Fibroblast of lung (primary cell): ENCODE results near the gene TEDC2. TPM values are rescaled to one million over a fixed set of nuclear protein-coding genes. Genes with fewer than 3 reads are reported as not detected.

Experiments used
- DNase-seq, 2 donors: peaks; one replicate each; pipeline versions ENCODE4 v3.0.0 to v3.0.0-alpha.2; 2010; ENCODE audit warnings: low read depth in 2 of 2
- H2AFZ ChIP-seq: 2 replicates; pipeline ENCODE4 v1.5.1; 2012; ENCODE audit warnings: low read length, control low read depth, inconsistent platforms
- H3K27ac ChIP-seq: 2 replicates; pipeline ENCODE4 v1.5.1; 2011; ENCODE audit warnings: low read length, control low read depth; ENCODE audit not compliant: insufficient read depth
- H3K27me3 ChIP-seq: 2 replicates; pipeline ENCODE4 v1.5.1; 2011; ENCODE audit warnings: mild to moderate bottlenecking, low read length; ENCODE audit not compliant: control insufficient read depth, insufficient read depth
- H3K36me3 ChIP-seq: 2 replicates; pipeline ENCODE4 v1.5.1; 2011; ENCODE audit warnings: low read length; ENCODE audit not compliant: control insufficient read depth, insufficient read depth
- H3K4me1 ChIP-seq: 2 replicates; pipeline ENCODE4 v1.5.1; 2011; ENCODE audit warnings: low read length; ENCODE audit not compliant: control insufficient read depth, insufficient read depth; ENCODE audit errors: extremely low read depth
- H3K4me2 ChIP-seq: 2 replicates; pipeline ENCODE4 v1.5.1; 2011; ENCODE audit warnings: low read length, control low read depth; ENCODE audit not compliant: insufficient read depth; ENCODE audit errors: extremely low read depth
- H3K4me3 ChIP-seq, 4 experiments: fragments of 200-600 bp in 1 of 4; sonication (generic) in 1 of 4; replicated peaks in 1 of 4; 2 replicates each; pipeline ENCODE4 v1.5.1; 2011 to 2016; ENCODE audit warnings: low read length in 4 of 4, low read depth in 3 of 4, mild to moderate bottlenecking in 3 of 4, control low read depth in 2 of 4, inconsistent platforms in 1 of 4, mixed read lengths in 1 of 4; ENCODE audit not compliant: insufficient read depth in 1 of 4; ENCODE audit errors: control extremely low read depth in 1 of 4
- H3K79me2 ChIP-seq: 2 replicates; pipeline ENCODE4 v1.5.1; 2012; ENCODE audit warnings: mild to moderate bottlenecking, low read length, inconsistent platforms; ENCODE audit not compliant: control insufficient read depth, insufficient read depth
- H3K9ac ChIP-seq: 2 replicates; pipeline ENCODE4 v1.5.1; 2011; ENCODE audit warnings: mild to moderate bottlenecking, low read length, control low read depth; ENCODE audit not compliant: insufficient read depth
- H3K9me3 ChIP-seq: 2 replicates; pipeline ENCODE4 v1.5.1; 2012; ENCODE audit warnings: low read depth, low read length; ENCODE audit not compliant: control insufficient read depth, insufficient read depth
- H4K20me1 ChIP-seq: 2 replicates; pipeline ENCODE4 v1.5.1; 2011; ENCODE audit warnings: low read length; ENCODE audit not compliant: control insufficient read depth, insufficient read depth; ENCODE audit errors: extremely low read depth
- CTCF ChIP-seq, 2 donors: IDR thresholded peaks in 1 of 2; conservative IDR thresholded peaks in 1 of 2; 1 replicate in 1 of 2; 2 replicates in 1 of 2; pipeline ENCODE4 v1.5.1; 2011 to 2012; ENCODE audit warnings: low read length in 2 of 2, control low read depth in 1 of 2, inconsistent platforms in 1 of 2, low read depth in 1 of 2, mild to moderate bottlenecking in 1 of 2
- EZH2 ChIP-seq: IDR thresholded peaks from 2 replicates; pipeline ENCODE4 v1.5.1; 2012; ENCODE audit warnings: low read length, control low read depth, mild to moderate bottlenecking; ENCODE audit errors: missing control alignments
- polyA plus RNA-seq, 2 donors: library from polyadenylated mRNA; depleted of rRNA in 1 of 2; stranded (reverse) in 1 of 2; unstranded in 1 of 2; fragments of >200 nt; gene quantifications; 2 replicates each; pipeline ENCODE4 v1.2.1, GENCODE V29; 2011 to 2012; ENCODE audit warnings: missing spikeins in 1 of 2
- total RNA-seq: library from RNA; depleted of rRNA; stranded (reverse); fragments of >200 nt; gene quantifications from 2 replicates; pipeline ENCODE4 v1.2.1, GENCODE V29; 2014

Gene TEDC2
- total and polyA plus RNA-seq, 2 donors (not counting 1 experiment from before 2014, with no cell fraction given): 1.2 to 1.7 TPM

GRCh38 chr16:2511128-2511800 is 51.4 kb downstream of the TEDC2 start:
- Histone ChIP-seq H3K4me1 (peaks cover 13% of the 10 kb centered on the region), H3K36me3 (peaks cover under 1% of the 10 kb centered on the region), H3K79me2 (peaks cover 23% of the 10 kb centered on the region), H3K4me2 (peak overlapping the region; percentile 58), H3K27ac (peak overlapping the region; percentile 44), H3K9ac (no peak overlapping the region), H3K27me3 (no peaks in the 10 kb centered on the region), H3K9me3 (no peaks in the 10 kb centered on the region), H4K20me1 (no peaks in the 10 kb centered on the region), H3K4me3 (peak overlapping the region in 1 of 4 experiments; percentile 24), H2AFZ (no peak overlapping the region)
- peak; percentile 61 to 70 for DNase-seq
- TF ChIP-seq EZH2: no peak
- no peak for TF ChIP-seq CTCF (conservative IDR thresholded peaks at IDR 0.05 in 1 of 2, IDR thresholded peaks at IDR 0.05 in 1 of 2; ENCODE audit: low read depth in 1 of 2, low read length in 2 of 2)

GRCh38 chr16:2511996-2512734 is 52.3 kb downstream of the TEDC2 start:
- no peak for TF ChIP-seq CTCF (conservative IDR thresholded peaks at IDR 0.05 in 1 of 2, IDR thresholded peaks at IDR 0.05 in 1 of 2; ENCODE audit: low read depth in 1 of 2, low read length in 2 of 2)
- no peak for TF ChIP-seq EZH2
- H3K4me3 ChIP-seq: no peak overlapping the region
- H3K27ac ChIP-seq: no peak overlapping the region
- peaks cover 2% of the 10 kb centered on the region for H4K20me1 ChIP-seq
- peaks cover 3% of the 10 kb centered on the region for H3K36me3 ChIP-seq
- H3K4me2 ChIP-seq: no peak overlapping the region
- DNase-seq: no peak
- H3K4me1 ChIP-seq: peaks cover 18% of the 10 kb centered on the region
- H3K27me3 ChIP-seq: no peaks in the 10 kb centered on the region
- no peaks in the 10 kb centered on the region for H3K9me3 ChIP-seq
- no peak overlapping the region for H3K9ac ChIP-seq
- no peak overlapping the region for H2AFZ ChIP-seq
- H3K79me2 ChIP-seq: peaks cover 32% of the 10 kb centered on the region

- DNase-seq: no peak
- Histone ChIP-seq H3K4me2 (peak overlapping the region; percentile 85), H3K9me3 (no peaks in the 10 kb centered on the region), H3K9ac (no peak overlapping the region), H4K20me1 (peaks cover 2% of the 10 kb centered on the region), H3K27ac (no peak overlapping the region), H3K79me2 (peaks cover 39% of the 10 kb centered on the region), H3K4me3 (peak overlapping the region in 3 of 4 experiments; percentile 35 to 96 (median 57)), H3K36me3 (peaks cover 3% of the 10 kb centered on the region), H3K27me3 (no peaks in the 10 kb centered on the region), H3K4me1 (peaks cover 18% of the 10 kb centered on the region), H2AFZ (no peak overlapping the region)
- TF ChIP-seq CTCF (conservative IDR thresholded peaks at IDR 0.05 in 1 of 2, IDR thresholded peaks at IDR 0.05 in 1 of 2; ENCODE audit: low read depth in 1 of 2, low read length in 2 of 2) (no peak), EZH2 (no peak)
Measured at GRCh38 chr16:2512735-2513404, 53.0 kb downstream of the TEDC2 start.
